ENCODE data around the gene ERBB4. TPM values are rescaled to one million over a fixed set of nuclear protein-coding genes. Genes with fewer than 3 reads are reported as not detected.

ERBB4 gene
- total RNA-seq, 1 donor from 2014 or later: 0.36 TPM

DNA sequence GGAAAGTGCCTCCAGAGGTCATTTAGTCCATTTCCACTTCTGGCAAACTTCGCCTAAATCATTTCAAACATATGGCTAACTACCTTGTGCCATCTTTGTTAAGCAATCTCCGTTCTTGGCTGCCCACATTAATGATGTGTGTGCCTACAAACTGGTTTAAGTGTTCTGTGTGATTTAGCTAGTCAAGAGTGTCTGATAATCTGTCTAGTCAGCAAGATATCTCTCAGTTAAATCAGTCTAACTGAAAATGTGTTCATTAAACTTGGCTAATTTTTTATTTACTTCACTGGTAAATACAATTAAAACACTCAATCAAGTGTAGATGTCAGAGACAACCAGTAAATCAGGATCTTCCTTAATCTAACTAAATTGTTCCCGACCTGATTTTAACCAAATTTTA, 352.4 kb downstream of the ERBB4 start:
- no peaks in the 10 kb centered on the region for H3K4me1 Mint-ChIP-seq (ENCODE audit: unreplicated experiment)
- no peaks in the 10 kb centered on the region for H3K27me3 Mint-ChIP-seq (ENCODE audit: unreplicated experiment)
- H3K4me3 Mint-ChIP-seq (ENCODE audit: unreplicated experiment): no peak overlapping the region
- TF ChIP-seq, protein P1, sequence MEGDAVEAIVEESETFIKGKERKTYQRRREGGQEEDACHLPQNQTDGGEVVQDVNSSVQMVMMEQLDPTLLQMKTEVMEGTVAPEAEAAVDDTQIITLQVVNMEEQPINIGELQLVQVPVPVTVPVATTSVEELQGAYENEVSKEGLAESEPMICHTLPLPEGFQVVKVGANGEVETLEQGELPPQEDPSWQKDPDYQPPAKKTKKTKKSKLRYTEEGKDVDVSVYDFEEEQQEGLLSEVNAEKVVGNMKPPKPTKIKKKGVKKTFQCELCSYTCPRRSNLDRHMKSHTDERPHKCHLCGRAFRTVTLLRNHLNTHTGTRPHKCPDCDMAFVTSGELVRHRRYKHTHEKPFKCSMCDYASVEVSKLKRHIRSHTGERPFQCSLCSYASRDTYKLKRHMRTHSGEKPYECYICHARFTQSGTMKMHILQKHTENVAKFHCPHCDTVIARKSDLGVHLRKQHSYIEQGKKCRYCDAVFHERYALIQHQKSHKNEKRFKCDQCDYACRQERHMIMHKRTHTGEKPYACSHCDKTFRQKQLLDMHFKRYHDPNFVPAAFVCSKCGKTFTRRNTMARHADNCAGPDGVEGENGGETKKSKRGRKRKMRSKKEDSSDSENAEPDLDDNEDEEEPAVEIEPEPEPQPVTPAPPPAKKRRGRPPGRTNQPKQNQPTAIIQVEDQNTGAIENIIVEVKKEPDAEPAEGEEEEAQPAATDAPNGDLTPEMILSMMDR (IDR thresholded peaks at IDR 0.05; ENCODE audit: unreplicated experiment): no peak
- no peaks in the 10 kb centered on the region for H3K36me3 Mint-ChIP-seq (ENCODE audit: low read depth, unreplicated experiment)
- DNase-seq (ENCODE audit: low spot score): no peak
- H3K9me3 Mint-ChIP-seq (ENCODE audit: unreplicated experiment): no peaks in the 10 kb centered on the region
- no peak overlapping the region for H3K27ac Mint-ChIP-seq (ENCODE audit: unreplicated experiment)

DNA sequence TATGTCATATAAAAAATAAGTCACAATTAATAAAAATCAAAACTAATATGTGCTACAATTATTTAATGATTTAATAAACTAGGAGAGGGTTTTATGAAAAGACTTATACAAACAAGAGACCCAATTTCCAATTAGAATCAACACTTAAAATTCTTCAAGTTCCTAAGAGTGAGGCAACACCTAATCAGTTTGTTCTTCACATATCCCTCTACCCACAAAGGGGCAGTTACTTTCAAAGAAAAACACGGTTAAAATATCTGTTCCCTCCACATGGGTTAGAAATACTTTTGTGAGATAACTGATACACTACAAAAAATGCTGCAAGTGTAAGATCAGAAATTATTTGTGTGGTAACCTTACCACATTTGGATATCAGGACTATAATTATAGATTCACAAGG, 357.0 kb downstream of the ERBB4 start:
- DNase-seq (ENCODE audit: low spot score): no peak
- H3K4me3 Mint-ChIP-seq (ENCODE audit: unreplicated experiment): no peak overlapping the region
- TF ChIP-seq, protein P1 (IDR thresholded peaks at IDR 0.05; ENCODE audit: unreplicated experiment): no peak
- H3K27ac Mint-ChIP-seq (ENCODE audit: unreplicated experiment): no peak overlapping the region
- H3K4me1 Mint-ChIP-seq (ENCODE audit: unreplicated experiment): no peaks in the 10 kb centered on the region
- no peaks in the 10 kb centered on the region for H3K27me3 Mint-ChIP-seq (ENCODE audit: unreplicated experiment)
- H3K36me3 Mint-ChIP-seq (ENCODE audit: low read depth, unreplicated experiment): no peaks in the 10 kb centered on the region
- no peaks in the 10 kb centered on the region for H3K9me3 Mint-ChIP-seq (ENCODE audit: unreplicated experiment)

DNA sequence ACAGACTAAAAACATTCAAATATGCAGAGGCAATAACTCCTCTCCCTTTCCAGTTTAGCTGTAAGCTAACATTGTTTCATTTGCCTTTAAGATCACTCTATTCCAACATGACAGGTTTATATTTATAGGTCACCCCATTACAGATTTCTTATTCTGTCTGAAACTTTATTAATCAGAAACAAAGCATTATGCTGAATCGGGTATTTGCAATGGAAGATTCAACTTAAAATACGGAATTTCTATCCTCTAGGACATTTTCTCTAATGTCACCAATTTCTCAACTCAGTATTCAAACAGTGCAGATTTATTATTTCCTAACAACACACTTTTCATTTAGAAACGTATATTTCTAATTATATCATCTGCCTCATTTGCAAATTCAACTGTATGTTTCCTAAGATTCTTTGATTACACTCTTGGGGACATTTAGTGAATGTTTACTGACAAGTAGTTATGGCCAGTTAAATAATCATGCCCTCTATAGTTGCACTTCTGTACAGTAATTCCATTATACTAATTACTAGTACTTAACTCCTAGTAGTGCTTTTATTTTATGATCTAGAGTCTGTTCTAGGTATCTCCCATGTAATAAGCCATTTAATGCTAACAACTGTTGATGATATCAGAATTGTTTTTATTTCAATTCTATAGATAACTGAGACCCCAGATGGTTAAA, 358.1 kb downstream of the ERBB4 start:
- H3K9me3 Mint-ChIP-seq (ENCODE audit: unreplicated experiment): no peaks in the 10 kb centered on the region
- H3K4me3 Mint-ChIP-seq (ENCODE audit: unreplicated experiment): no peak overlapping the region
- no peak overlapping the region for H3K27ac Mint-ChIP-seq (ENCODE audit: unreplicated experiment)
- no peaks in the 10 kb centered on the region for H3K36me3 Mint-ChIP-seq (ENCODE audit: low read depth, unreplicated experiment)
- no peaks in the 10 kb centered on the region for H3K27me3 Mint-ChIP-seq (ENCODE audit: unreplicated experiment)
- TF ChIP-seq, protein P1 (IDR thresholded peaks at IDR 0.05; ENCODE audit: unreplicated experiment): no peak
- DNase-seq (ENCODE audit: low spot score): no peak
- H3K4me1 Mint-ChIP-seq (ENCODE audit: unreplicated experiment): no peaks in the 10 kb centered on the region

DNA sequence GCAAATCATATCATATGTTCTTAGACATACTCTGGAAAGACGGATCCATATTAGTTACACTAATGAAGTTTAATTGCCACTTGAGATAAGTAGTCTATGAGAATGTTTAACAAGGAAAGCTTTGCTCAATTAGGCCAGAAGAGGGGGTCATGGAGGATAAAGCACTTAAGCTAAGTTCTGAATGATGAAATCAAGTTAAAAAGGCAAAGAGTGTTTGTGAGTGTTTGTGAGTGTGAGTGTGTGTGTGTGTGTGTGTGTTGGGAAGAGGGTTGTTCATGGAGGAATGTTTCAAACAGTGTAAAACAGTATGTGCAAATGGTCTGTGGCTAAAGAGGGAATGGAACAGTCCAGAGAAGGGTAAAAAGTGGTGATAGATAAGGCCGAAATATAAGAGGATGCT, 360.9 kb downstream of the ERBB4 start:
- Mint-ChIP-seq H3K27ac (ENCODE audit: unreplicated experiment) (no peak overlapping the region), H3K36me3 (ENCODE audit: low read depth, unreplicated experiment) (no peaks in the 10 kb centered on the region), H3K4me1 (ENCODE audit: unreplicated experiment) (no peaks in the 10 kb centered on the region), H3K9me3 (ENCODE audit: unreplicated experiment) (no peaks in the 10 kb centered on the region), H3K27me3 (ENCODE audit: unreplicated experiment) (no peaks in the 10 kb centered on the region), H3K4me3 (ENCODE audit: unreplicated experiment) (no peak overlapping the region)
- TF ChIP-seq, protein P1 (IDR thresholded peaks at IDR 0.05; ENCODE audit: unreplicated experiment): no peak
- DNase-seq (ENCODE audit: low spot score): no peak

DNA sequence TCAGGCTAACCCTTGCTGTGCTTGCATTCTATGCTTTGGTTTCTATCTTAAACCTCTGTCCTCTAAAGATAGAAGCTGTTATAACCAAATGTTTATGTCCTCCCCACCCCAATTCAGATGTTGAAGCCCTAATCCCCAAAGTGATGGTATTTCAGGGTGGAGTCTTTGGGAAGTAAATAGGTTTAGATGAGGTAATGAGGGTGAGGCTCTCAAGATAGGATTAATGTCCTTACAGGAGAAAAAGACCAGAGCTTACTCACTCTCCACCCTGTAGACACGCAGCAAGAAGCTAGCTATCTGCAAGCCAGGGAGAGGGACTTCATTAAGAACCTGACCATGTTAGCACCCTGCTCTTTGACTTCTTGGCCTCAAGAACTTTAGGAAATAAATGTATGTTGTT, 362.5 kb downstream of the ERBB4 start:
- H3K4me1 Mint-ChIP-seq (ENCODE audit: unreplicated experiment): no peaks in the 10 kb centered on the region
- no peak overlapping the region for H3K27ac Mint-ChIP-seq (ENCODE audit: unreplicated experiment)
- no peak overlapping the region for H3K4me3 Mint-ChIP-seq (ENCODE audit: unreplicated experiment)
- no peaks in the 10 kb centered on the region for H3K9me3 Mint-ChIP-seq (ENCODE audit: unreplicated experiment)
- no peak for DNase-seq (ENCODE audit: low spot score)
- H3K36me3 Mint-ChIP-seq (ENCODE audit: low read depth, unreplicated experiment): no peaks in the 10 kb centered on the region
- no peaks in the 10 kb centered on the region for H3K27me3 Mint-ChIP-seq (ENCODE audit: unreplicated experiment)
- TF ChIP-seq, protein P1 (IDR thresholded peaks at IDR 0.05; ENCODE audit: unreplicated experiment): no peak
